WTC11 (cell line): ENCODE measurements around the gene ARHGAP19. TPM values are rescaled to one million over a fixed set of nuclear protein-coding genes. Genes with fewer than 3 reads are reported as not detected.

ENCODE experiments used
- CREM ChIP-seq: sonication (generic); formaldehyde crosslinking; IDR thresholded peaks from 2 replicates; pipeline ENCODE4 v1.8.1; 2022; ENCODE audit warnings: mild to moderate bottlenecking, missing genetic modification reagents, moderate library complexity
- JAZF1 ChIP-seq: fragments of 250-450 bp; sonication (Bioruptor Pico); IDR thresholded peaks from 2 replicates; pipeline ENCODE4 v1.9.0; 2021; ENCODE audit warnings: moderate library complexity, mild to moderate bottlenecking, inconsistent platforms
- JUN ChIP-seq: sonication (generic); formaldehyde crosslinking; IDR thresholded peaks from 2 replicates; pipeline ENCODE4 v1.8.0; 2023; ENCODE audit warnings: mild to moderate bottlenecking, missing genetic modification reagents
- NR3C1 ChIP-seq: sonication (generic); formaldehyde crosslinking; conservative IDR thresholded peaks from 2 replicates; pipeline ENCODE4 v1.8.1; 2023; ENCODE audit warnings: low read depth, mild to moderate bottlenecking, missing genetic modification reagents
- PRRX2 ChIP-seq: fragments of 250-450 bp; sonication (Bioruptor Pico); IDR thresholded peaks from 2 replicates; pipeline ENCODE4 v1.8.0; 2021; ENCODE audit warnings: mild to moderate bottlenecking
- TCF7 ChIP-seq: sonication (generic); formaldehyde crosslinking; IDR thresholded peaks from 2 replicates; pipeline ENCODE4 v1.8.0; 2022; ENCODE audit warnings: mild to moderate bottlenecking, low read depth, missing genetic modification reagents, moderate library complexity
- TEAD1 ChIP-seq: sonication (generic); formaldehyde crosslinking; IDR thresholded peaks from 2 replicates; pipeline ENCODE4 v1.8.0; 2022; ENCODE audit warnings: mild to moderate bottlenecking, missing genetic modification reagents
- ZBTB21 ChIP-seq: sonication (generic); formaldehyde crosslinking; IDR thresholded peaks from 2 replicates; pipeline ENCODE4 v1.8.1; 2023; ENCODE audit warnings: mild to moderate bottlenecking, missing genetic modification reagents, borderline replicate concordance
- ZNF416 ChIP-seq: fragments of 250-450 bp; sonication (Bioruptor Pico); IDR thresholded peaks from 2 replicates; pipeline ENCODE4 v1.9.0; 2021; ENCODE audit warnings: mild to moderate bottlenecking, inconsistent platforms
- total RNA-seq: library from RNA; stranded (reverse); gene quantifications from 3 replicates; pipeline ENCODE4 v1.2.3, GENCODE V29; 2021
- TF ChIP-seq, protein P1 (sequence below): sonication (generic); formaldehyde crosslinking; IDR thresholded peaks from 2 replicates; pipeline ENCODE4 v1.8.0; 2023; ENCODE audit warnings: missing genetic modification reagents
- TF ChIP-seq, protein P2 (sequence below): fragments of 250-450 bp; sonication (Bioruptor Pico); IDR thresholded peaks from 2 replicates; pipeline ENCODE4 v1.8.0; 2021; ENCODE audit warnings: mild to moderate bottlenecking
- TF ChIP-seq, protein P3 (sequence below): sonication (generic); formaldehyde crosslinking; IDR thresholded peaks from 2 replicates; pipeline ENCODE4 v1.8.1; 2022; ENCODE audit warnings: low read depth, mild to moderate bottlenecking, moderate library complexity, missing genetic modification reagents, borderline replicate concordance
- TF ChIP-seq, protein P4 (sequence below): fragments of 250-450 bp; sonication (Bioruptor Pico); conservative IDR thresholded peaks from 2 replicates; pipeline ENCODE4 v1.9.0; 2021; ENCODE audit warnings: mild to moderate bottlenecking
- TF ChIP-seq, protein P5 (sequence below): fragments of 250-450 bp; sonication (Bioruptor Pico); IDR thresholded peaks from 2 replicates; pipeline ENCODE4 v1.9.0; 2021; ENCODE audit warnings: mild to moderate bottlenecking, borderline replicate concordance
- TF ChIP-seq, protein P6 (sequence below): sonication (generic); formaldehyde crosslinking; conservative IDR thresholded peaks from 2 replicates; pipeline ENCODE4 v1.8.1; 2023; ENCODE audit warnings: mild to moderate bottlenecking, low read depth, missing genetic modification reagents, moderate library complexity
- TF ChIP-seq, protein P7 (sequence below): sonication (generic); formaldehyde crosslinking; IDR thresholded peaks from 2 replicates; pipeline ENCODE4 v1.8.0; 2022; ENCODE audit warnings: mild to moderate bottlenecking, missing genetic modification reagents
- TF ChIP-seq, protein P8 (sequence below): sonication (generic); formaldehyde crosslinking; IDR thresholded peaks from 2 replicates; pipeline ENCODE4 v1.8.1; 2022; ENCODE audit warnings: mild to moderate bottlenecking, moderate library complexity, missing genetic modification reagents
- TF ChIP-seq, protein P9 (sequence below): sonication (generic); formaldehyde crosslinking; IDR thresholded peaks from 2 replicates; pipeline ENCODE4 v1.8.1; 2022; ENCODE audit warnings: missing genetic modification reagents, borderline replicate concordance

ARHGAP19 gene
- total RNA-seq, 1 experiment from 2014 or later, result 42.2 TPM

DNA sequence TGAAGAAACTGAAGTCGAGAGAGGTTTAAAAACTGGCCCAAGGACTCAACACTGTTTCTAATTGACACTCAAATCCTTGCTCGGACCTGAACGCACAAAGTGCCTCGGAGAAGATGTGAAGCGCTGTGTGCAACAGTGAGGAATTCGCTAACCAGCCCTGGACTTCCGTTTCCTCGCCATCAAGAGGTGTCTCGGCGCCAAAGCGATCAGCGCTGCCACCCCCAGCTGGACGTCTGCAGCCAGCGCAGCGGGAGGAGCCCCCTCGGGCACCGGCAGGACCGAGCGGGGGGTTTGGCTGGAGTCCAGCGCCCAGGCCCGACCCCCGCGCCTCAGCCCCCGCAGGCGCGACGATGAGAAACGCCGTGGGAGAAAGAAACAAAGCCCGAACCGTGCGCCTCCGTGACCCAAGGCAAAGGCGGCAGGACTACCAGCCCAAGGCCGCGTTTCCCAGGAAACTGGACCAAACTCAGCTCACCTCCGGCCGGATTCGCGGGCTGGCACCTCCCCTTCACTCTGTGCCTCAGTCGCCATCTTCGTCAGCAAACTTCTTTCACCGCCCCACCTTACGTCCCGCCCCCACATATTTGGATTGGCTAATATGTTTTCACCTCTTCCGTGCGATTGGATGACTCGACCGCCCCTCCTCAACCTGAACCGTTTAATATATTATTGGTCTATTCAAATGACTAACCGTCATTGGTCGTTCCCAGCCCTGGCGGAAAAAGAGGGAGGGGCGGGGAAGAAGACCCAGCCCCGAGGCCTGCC is at the start of gene ARHGAP19 (continued):
- 0 out of 2 replicates have a peak, but pooled peaks have one; percentile 21 for TF ChIP-seq NR3C1 (CRISPR knock-in tag)
- no peak for TF ChIP-seq JAZF1
- peak; percentile 41; the same call in 1 of the 2 replicates for TF ChIP-seq ZNF416 (CRISPR knock-in tag)
- TF ChIP-seq PRRX2, result no peak
- TF ChIP-seq, protein P1, sequence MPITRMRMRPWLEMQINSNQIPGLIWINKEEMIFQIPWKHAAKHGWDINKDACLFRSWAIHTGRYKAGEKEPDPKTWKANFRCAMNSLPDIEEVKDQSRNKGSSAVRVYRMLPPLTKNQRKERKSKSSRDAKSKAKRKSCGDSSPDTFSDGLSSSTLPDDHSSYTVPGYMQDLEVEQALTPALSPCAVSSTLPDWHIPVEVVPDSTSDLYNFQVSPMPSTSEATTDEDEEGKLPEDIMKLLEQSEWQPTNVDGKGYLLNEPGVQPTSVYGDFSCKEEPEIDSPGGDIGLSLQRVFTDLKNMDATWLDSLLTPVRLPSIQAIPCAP (CRISPR knock-in tag), result no peak
- TF ChIP-seq JUN (CRISPR knock-in tag), result no peak
- TF ChIP-seq, protein P2, sequence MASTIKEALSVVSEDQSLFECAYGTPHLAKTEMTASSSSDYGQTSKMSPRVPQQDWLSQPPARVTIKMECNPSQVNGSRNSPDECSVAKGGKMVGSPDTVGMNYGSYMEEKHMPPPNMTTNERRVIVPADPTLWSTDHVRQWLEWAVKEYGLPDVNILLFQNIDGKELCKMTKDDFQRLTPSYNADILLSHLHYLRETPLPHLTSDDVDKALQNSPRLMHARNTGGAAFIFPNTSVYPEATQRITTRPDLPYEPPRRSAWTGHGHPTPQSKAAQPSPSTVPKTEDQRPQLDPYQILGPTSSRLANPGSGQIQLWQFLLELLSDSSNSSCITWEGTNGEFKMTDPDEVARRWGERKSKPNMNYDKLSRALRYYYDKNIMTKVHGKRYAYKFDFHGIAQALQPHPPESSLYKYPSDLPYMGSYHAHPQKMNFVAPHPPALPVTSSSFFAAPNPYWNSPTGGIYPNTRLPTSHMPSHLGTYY (CRISPR knock-in tag), result no peak
- 0 out of 2 replicates have a peak, but pooled peaks have one; percentile 59 for TF ChIP-seq TCF7 (CRISPR knock-in tag)
- TF ChIP-seq, protein P3, sequence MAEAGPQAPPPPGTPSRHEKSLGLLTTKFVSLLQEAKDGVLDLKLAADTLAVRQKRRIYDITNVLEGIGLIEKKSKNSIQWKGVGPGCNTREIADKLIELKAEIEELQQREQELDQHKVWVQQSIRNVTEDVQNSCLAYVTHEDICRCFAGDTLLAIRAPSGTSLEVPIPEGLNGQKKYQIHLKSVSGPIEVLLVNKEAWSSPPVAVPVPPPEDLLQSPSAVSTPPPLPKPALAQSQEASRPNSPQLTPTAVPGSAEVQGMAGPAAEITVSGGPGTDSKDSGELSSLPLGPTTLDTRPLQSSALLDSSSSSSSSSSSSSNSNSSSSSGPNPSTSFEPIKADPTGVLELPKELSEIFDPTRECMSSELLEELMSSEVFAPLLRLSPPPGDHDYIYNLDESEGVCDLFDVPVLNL, result no peak
- TF ChIP-seq, protein P4, sequence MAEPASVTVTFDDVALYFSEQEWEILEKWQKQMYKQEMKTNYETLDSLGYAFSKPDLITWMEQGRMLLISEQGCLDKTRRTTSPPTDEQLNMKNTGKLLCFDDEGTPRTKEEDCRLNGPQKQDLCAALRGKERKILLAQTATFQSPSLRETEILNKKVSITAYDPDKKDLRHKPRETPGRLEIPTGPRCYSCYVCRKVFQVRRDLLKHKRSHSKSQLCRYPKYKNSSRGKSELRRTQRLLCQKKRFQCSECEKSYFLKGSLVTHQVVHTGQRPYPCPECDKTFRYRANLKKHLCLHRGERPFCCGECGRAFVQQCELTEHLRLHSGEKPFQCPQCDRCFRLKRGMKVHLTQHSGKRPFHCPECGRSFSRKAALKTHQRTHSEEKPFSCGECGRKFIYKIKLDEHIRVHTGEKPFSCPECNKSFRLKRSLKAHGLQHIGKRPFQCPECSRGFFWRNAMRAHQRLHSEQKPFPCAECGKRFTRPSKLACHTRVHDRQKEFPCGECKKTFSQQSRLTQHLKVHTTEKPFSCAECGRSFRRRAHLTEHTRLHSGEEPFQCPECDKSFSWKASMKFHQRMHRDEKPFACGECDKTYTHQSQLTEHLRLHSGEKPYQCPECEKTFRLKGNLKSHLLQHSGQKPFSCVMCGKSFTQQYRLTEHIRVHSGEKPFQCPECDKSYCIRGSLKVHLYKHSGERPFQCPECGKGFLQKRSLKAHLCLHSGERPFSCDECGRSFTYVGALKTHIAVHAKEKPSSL (CRISPR knock-in tag), result no peak
- TF ChIP-seq TEAD1 (CRISPR knock-in tag), result peak; percentile 69; the same call in 1 of the 2 replicates
- TF ChIP-seq, protein P5, sequence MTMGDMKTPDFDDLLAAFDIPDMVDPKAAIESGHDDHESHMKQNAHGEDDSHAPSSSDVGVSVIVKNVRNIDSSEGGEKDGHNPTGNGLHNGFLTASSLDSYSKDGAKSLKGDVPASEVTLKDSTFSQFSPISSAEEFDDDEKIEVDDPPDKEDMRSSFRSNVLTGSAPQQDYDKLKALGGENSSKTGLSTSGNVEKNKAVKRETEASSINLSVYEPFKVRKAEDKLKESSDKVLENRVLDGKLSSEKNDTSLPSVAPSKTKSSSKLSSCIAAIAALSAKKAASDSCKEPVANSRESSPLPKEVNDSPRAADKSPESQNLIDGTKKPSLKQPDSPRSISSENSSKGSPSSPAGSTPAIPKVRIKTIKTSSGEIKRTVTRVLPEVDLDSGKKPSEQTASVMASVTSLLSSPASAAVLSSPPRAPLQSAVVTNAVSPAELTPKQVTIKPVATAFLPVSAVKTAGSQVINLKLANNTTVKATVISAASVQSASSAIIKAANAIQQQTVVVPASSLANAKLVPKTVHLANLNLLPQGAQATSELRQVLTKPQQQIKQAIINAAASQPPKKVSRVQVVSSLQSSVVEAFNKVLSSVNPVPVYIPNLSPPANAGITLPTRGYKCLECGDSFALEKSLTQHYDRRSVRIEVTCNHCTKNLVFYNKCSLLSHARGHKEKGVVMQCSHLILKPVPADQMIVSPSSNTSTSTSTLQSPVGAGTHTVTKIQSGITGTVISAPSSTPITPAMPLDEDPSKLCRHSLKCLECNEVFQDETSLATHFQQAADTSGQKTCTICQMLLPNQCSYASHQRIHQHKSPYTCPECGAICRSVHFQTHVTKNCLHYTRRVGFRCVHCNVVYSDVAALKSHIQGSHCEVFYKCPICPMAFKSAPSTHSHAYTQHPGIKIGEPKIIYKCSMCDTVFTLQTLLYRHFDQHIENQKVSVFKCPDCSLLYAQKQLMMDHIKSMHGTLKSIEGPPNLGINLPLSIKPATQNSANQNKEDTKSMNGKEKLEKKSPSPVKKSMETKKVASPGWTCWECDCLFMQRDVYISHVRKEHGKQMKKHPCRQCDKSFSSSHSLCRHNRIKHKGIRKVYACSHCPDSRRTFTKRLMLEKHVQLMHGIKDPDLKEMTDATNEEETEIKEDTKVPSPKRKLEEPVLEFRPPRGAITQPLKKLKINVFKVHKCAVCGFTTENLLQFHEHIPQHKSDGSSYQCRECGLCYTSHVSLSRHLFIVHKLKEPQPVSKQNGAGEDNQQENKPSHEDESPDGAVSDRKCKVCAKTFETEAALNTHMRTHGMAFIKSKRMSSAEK (CRISPR knock-in tag), result no peak
- TF ChIP-seq, protein P6, sequence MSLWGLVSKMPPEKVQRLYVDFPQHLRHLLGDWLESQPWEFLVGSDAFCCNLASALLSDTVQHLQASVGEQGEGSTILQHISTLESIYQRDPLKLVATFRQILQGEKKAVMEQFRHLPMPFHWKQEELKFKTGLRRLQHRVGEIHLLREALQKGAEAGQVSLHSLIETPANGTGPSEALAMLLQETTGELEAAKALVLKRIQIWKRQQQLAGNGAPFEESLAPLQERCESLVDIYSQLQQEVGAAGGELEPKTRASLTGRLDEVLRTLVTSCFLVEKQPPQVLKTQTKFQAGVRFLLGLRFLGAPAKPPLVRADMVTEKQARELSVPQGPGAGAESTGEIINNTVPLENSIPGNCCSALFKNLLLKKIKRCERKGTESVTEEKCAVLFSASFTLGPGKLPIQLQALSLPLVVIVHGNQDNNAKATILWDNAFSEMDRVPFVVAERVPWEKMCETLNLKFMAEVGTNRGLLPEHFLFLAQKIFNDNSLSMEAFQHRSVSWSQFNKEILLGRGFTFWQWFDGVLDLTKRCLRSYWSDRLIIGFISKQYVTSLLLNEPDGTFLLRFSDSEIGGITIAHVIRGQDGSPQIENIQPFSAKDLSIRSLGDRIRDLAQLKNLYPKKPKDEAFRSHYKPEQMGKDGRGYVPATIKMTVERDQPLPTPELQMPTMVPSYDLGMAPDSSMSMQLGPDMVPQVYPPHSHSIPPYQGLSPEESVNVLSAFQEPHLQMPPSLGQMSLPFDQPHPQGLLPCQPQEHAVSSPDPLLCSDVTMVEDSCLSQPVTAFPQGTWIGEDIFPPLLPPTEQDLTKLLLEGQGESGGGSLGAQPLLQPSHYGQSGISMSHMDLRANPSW (CRISPR knock-in tag), result no peak
- TF ChIP-seq CREM (CRISPR knock-in tag), result no peak
- TF ChIP-seq, protein P7, sequence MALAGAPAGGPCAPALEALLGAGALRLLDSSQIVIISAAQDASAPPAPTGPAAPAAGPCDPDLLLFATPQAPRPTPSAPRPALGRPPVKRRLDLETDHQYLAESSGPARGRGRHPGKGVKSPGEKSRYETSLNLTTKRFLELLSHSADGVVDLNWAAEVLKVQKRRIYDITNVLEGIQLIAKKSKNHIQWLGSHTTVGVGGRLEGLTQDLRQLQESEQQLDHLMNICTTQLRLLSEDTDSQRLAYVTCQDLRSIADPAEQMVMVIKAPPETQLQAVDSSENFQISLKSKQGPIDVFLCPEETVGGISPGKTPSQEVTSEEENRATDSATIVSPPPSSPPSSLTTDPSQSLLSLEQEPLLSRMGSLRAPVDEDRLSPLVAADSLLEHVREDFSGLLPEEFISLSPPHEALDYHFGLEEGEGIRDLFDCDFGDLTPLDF (CRISPR knock-in tag), result no peak
- TF ChIP-seq, protein P8, sequence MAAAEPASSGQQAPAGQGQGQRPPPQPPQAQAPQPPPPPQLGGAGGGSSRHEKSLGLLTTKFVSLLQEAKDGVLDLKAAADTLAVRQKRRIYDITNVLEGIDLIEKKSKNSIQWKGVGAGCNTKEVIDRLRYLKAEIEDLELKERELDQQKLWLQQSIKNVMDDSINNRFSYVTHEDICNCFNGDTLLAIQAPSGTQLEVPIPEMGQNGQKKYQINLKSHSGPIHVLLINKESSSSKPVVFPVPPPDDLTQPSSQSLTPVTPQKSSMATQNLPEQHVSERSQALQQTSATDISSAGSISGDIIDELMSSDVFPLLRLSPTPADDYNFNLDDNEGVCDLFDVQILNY, result no peak; the same call in 1 of the 2 replicates
- TF ChIP-seq, protein P9, sequence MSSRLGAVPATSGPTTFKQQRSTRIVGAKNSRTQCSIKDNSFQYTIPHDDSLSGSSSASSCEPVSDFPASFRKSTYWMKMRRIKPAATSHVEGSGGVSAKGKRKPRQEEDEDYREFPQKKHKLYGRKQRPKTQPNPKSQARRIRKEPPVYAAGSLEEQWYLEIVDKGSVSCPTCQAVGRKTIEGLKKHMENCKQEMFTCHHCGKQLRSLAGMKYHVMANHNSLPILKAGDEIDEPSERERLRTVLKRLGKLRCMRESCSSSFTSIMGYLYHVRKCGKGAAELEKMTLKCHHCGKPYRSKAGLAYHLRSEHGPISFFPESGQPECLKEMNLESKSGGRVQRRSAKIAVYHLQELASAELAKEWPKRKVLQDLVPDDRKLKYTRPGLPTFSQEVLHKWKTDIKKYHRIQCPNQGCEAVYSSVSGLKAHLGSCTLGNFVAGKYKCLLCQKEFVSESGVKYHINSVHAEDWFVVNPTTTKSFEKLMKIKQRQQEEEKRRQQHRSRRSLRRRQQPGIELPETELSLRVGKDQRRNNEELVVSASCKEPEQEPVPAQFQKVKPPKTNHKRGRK (CRISPR knock-in tag), result no peak
- TF ChIP-seq ZBTB21 (CRISPR knock-in tag), result no peak
